Endothelial cell of umbilical vein (primary cell): Measurements from ENCODE around the gene SLC10A2.

ENCODE experiments used
- EZH2 ChIP-seq: IDR thresholded peaks from 2 replicates; pipeline ENCODE4 v1.6.1; 2012; ENCODE audit warnings: borderline replicate concordance, low read depth, mild to moderate bottlenecking, moderate library complexity, low read length, inconsistent platforms; ENCODE audit not compliant: severe bottlenecking
- FOS ChIP-seq: IDR thresholded peaks from 2 replicates; pipeline ENCODE4 v1.6.1; 2011; ENCODE audit warnings: mild to moderate bottlenecking, low read length, moderate library complexity, borderline replicate concordance; ENCODE audit not compliant: insufficient read depth
- JUN ChIP-seq: IDR thresholded peaks from 2 replicates; pipeline ENCODE4 v1.6.1; 2011; ENCODE audit warnings: borderline replicate concordance, low read depth; ENCODE audit not compliant: insufficient read length, insufficient read depth
- POLR2A ChIP-seq: IDR thresholded peaks from 2 replicates; pipeline ENCODE4 v1.6.1; 2012; ENCODE audit warnings: low read depth, mild to moderate bottlenecking, control low read depth, low read length
- POLR2AphosphoS5 ChIP-seq: IDR thresholded peaks from 2 replicates; pipeline ENCODE4 v1.6.1; 2012; ENCODE audit warnings: low read depth, mild to moderate bottlenecking, control low read depth, low read length, moderate library complexity; ENCODE audit not compliant: insufficient read depth
- TF ChIP-seq, protein P1 (sequence below), 2 donors: IDR thresholded peaks; 1 replicate in 1 of 2; 2 replicates in 1 of 2; pipeline ENCODE4 v1.5.1; 2011; ENCODE audit warnings: low read length in 2 of 2, mild to moderate bottlenecking in 2 of 2, moderate library complexity in 2 of 2, control low read depth in 1 of 2, inconsistent platforms in 1 of 2, low read depth in 1 of 2; ENCODE audit not compliant: insufficient read depth in 1 of 2; ENCODE audit errors: extremely low read depth in 1 of 2

DNA sequence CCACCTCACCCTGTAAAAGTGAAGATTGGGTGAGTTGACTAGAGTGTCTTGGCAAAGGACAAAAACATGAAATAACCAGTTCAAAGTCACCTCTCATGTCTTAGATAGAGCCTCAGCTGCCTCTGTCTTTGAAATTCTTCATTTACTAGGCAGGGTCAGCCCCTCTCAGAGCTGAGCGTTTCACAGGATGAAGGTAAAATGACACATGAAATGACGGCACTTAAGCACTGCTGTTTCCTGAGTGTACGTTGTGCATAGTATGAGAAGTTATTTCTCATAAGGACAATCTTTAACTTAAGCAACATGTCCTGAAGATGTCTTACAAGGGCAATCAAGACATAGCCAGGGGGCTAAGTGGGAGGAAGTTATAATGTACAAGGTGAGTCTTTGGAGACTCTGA, 32.3 kb upstream of the SLC10A2 start:
- TF ChIP-seq EZH2 (no peak), POLR2A (no peak), JUN (no peak), POLR2AphosphoS5 (no peak), FOS (no peak)
- TF ChIP-seq, protein P1, sequence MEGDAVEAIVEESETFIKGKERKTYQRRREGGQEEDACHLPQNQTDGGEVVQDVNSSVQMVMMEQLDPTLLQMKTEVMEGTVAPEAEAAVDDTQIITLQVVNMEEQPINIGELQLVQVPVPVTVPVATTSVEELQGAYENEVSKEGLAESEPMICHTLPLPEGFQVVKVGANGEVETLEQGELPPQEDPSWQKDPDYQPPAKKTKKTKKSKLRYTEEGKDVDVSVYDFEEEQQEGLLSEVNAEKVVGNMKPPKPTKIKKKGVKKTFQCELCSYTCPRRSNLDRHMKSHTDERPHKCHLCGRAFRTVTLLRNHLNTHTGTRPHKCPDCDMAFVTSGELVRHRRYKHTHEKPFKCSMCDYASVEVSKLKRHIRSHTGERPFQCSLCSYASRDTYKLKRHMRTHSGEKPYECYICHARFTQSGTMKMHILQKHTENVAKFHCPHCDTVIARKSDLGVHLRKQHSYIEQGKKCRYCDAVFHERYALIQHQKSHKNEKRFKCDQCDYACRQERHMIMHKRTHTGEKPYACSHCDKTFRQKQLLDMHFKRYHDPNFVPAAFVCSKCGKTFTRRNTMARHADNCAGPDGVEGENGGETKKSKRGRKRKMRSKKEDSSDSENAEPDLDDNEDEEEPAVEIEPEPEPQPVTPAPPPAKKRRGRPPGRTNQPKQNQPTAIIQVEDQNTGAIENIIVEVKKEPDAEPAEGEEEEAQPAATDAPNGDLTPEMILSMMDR (IDR thresholded peaks at IDR 0.05; ENCODE audit: extremely low read depth in 1 of 2, insufficient read depth in 1 of 2, low read depth in 1 of 2, low read length in 2 of 2) = no peak
